ENCODE measurements around the gene ATF5.

- no peak for TF ChIP-seq CTCF (IDR thresholded peaks at IDR 0.05; ENCODE audit: insufficient read depth, low read length, poor library complexity, severe bottlenecking)
- TF ChIP-seq EZH2phosphoT487 (conservative IDR thresholded peaks at IDR 0.05; ENCODE audit: low read length), result no peak
Measured at GRCh38 chr19:49926515-49926914, 2.5 kb upstream of the ATF5 start.

Data from SU-DHL-6 (cell line).